CD4-positive, alpha-beta T cell treated with Interleukin-2 at 100 ng/mL for 4 hours (primary cell): ENCODE measurements around the gene WFIKKN2.

Source experiments
- DNase-seq: peaks from one replicate; pipeline ENCODE4 v3.0.0-alpha.2; 2020; ENCODE audit warnings: low spot score

WFIKKN2 gene

GRCh38 chr17:50879086-50879485 is 43.7 kb downstream of the WFIKKN2 start:
- no peak for DNase-seq

GRCh38 chr17:50881182-50881581 is 45.8 kb downstream of the WFIKKN2 start:
- no peak for DNase-seq

- DNase-seq: no peak
Observed at GRCh38 chr17:50882851-50883250, 47.5 kb downstream of the WFIKKN2 start.

- no peak for DNase-seq
Observed at GRCh38 chr17:50883850-50884438, 48.6 kb downstream of the WFIKKN2 start.

- no peak for DNase-seq
Observed at GRCh38 chr17:50884439-50885311, 49.3 kb downstream of the WFIKKN2 start.

GRCh38 chr17:50887705-50888245 is 52.4 kb downstream of the WFIKKN2 start:
- no peak for DNase-seq

- no peak for DNase-seq
Observed at GRCh38 chr17:50889528-50890118, 54.2 kb downstream of the WFIKKN2 start.

GRCh38 chr17:50890675-50891516 is 55.5 kb downstream of the WFIKKN2 start:
- no peak for DNase-seq

- DNase-seq: no peak
Observed at GRCh38 chr17:50891577-50891989, 56.2 kb downstream of the WFIKKN2 start.
